Measurements from ENCODE around the gene HDAC9. TPM values are rescaled to one million over a fixed set of nuclear protein-coding genes. Genes with fewer than 3 reads are reported as not detected.
"Not testable (repeated sequence)": the region's sequence is repeated elsewhere in the genome, so short reads cannot be mapped to it uniquely, and the experiment has no call there.

The HDAC9 gene
- total RNA-seq, 4 donors from 2014 or later: 51.2 to 194 (median 106) TPM

DNA sequence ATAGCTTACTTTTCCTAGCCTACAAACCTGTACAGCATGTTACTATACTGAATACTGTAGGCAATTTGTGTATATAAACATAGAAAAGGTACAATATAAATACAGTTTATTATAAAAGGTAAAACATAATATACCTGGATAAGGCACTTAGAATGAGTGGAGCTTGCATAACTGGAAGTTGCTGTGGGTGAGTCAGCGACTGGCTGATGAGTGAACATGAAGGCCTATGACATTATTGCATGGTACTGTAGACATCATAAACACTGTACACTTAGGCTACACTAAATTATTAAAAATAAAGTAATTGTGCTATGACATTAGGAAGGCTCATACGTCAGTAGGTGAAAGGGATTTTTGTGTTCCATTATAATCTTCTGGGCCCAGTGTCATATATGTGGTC lies 228.8 kb downstream of the HDAC9 start:
- H3K36me3 ChIP-seq: peaks cover 0 to 9% of the 10 kb centered on the region in 2 donors
- H3K4me1 ChIP-seq: no peaks in the 10 kb centered on the region
- no peak overlapping the region for H3K4me3 ChIP-seq
- no peaks in the 10 kb centered on the region for H3K9me3 ChIP-seq
- no peaks in the 10 kb centered on the region for H3K27me3 ChIP-seq
- TF ChIP-seq POLR2A (IDR thresholded peaks at IDR 0.05) (no peak), EP300 (IDR thresholded peaks at IDR 0.05) (no peak), POLR2AphosphoS5 (IDR thresholded peaks at IDR 0.05) (no peak)
- TF ChIP-seq, protein P1, sequence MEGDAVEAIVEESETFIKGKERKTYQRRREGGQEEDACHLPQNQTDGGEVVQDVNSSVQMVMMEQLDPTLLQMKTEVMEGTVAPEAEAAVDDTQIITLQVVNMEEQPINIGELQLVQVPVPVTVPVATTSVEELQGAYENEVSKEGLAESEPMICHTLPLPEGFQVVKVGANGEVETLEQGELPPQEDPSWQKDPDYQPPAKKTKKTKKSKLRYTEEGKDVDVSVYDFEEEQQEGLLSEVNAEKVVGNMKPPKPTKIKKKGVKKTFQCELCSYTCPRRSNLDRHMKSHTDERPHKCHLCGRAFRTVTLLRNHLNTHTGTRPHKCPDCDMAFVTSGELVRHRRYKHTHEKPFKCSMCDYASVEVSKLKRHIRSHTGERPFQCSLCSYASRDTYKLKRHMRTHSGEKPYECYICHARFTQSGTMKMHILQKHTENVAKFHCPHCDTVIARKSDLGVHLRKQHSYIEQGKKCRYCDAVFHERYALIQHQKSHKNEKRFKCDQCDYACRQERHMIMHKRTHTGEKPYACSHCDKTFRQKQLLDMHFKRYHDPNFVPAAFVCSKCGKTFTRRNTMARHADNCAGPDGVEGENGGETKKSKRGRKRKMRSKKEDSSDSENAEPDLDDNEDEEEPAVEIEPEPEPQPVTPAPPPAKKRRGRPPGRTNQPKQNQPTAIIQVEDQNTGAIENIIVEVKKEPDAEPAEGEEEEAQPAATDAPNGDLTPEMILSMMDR (IDR thresholded peaks at IDR 0.05): no peak
- 82 to 94% methylated on average over 2 of the region's 2 CpGs for WGBS, 2 donors (ENCODE audit: low coverage in 1 of 2)
- no peak overlapping the region for H3K27ac ChIP-seq
- ATAC-seq: no peak

DNA sequence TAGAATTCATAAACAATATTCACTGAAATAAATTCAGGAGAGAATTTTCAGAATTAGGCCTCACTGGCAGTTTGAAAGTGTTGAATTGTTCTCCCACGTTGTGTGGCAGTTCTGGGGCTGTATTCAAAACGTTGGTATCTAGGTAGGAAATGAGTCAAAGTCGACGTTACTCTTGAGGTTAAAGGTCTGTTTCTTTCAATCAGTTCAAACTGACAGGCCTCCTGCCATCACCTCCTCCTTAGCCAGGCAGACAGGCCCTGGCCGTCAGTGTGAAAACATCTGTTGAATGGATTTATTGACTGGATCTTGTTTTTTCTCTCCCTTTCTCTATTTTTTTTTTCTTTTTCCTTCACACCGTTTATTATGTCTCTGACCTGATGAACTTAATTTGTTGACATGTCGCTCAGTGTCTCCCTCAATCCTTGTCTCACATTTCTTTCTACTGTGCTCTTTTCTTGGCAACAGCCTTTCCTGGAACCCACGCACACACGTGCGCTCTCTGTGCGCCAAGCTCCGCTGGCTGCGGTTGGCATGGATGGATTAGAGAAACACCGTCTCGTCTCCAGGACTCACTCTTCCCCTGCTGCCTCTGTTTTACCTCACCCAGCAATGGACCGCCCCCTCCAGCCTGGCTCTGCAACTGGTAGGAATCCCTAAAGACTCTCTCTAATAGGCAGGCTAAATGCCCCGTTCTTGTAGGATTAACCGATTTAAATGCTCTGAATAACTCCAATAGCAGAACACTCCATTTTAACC lies 231.7 kb downstream of the HDAC9 start:
- H3K27ac ChIP-seq: no peak overlapping the region
- whole genome bisulfite sequencing, 2 donors (ENCODE audit: low coverage in 1 of 2): 60 to 74% methylated on average over 8 to 18 of the region's 18 CpGs
- no peaks in the 10 kb centered on the region for H3K27me3 ChIP-seq
- no peak for TF ChIP-seq POLR2AphosphoS5 (IDR thresholded peaks at IDR 0.05)
- no peak for TF ChIP-seq POLR2A (IDR thresholded peaks at IDR 0.05)
- TF ChIP-seq, protein P1 (IDR thresholded peaks at IDR 0.05): no peak
- no peak for TF ChIP-seq EP300 (IDR thresholded peaks at IDR 0.05)
- H3K9me3 ChIP-seq: no peaks in the 10 kb centered on the region
- H3K4me1 ChIP-seq: no peaks in the 10 kb centered on the region
- no peak for ATAC-seq
- peaks cover 0 to 9% of the 10 kb centered on the region in 2 donors for H3K36me3 ChIP-seq
- no peak overlapping the region for H3K4me3 ChIP-seq

DNA sequence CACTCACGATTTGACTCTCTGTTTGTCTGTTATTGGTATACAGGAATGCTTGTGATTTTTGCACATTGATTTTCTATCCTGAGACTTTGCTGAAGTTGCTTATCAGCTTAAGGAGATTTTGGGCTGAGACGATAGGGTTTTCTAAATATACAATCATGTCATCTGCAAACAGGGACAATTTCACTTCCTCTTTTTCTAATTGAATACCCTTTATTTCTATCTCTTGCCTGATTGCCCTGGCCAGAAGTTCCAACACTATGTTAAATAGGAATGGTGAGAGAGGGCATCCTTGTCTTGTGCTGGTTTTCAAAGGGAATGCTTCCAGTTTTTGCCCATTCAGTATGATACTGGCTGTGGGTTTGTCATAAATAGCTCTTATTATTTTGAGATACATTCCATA lies 240.5 kb downstream of the HDAC9 start:
- not testable (repeated sequence) for H3K36me3 ChIP-seq, H3K27ac ChIP-seq, H3K27me3 ChIP-seq, H3K9me3 ChIP-seq, H3K4me1 ChIP-seq, ATAC-seq, H3K4me3 ChIP-seq
- WGBS, 2 donors (ENCODE audit: low coverage in 1 of 2): 93 to 100% methylated on average over 1 to 2 of the region's 2 CpGs

DNA sequence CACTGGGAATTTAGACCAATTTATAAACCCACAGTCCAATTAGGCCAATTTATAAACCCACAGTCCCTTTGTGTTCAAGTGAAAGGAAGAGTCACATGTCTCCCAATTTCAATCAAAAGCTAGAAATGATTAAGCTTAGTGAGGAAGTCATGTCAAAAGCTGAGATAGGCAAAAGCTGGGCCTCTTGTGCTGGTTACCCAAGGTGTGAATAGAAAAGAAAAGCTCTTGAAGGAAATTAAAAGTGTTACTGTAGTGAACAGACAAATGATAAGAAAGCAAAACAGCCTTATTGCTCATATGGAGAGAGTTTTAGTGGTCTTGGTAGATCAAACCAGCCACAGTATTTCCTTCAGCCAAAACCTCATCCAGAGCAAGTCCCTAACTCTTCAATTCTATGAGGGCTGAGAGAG lies 245.0 kb downstream of the HDAC9 start:
- Histone ChIP-seq H3K4me3 (no peak overlapping the region), H3K27me3 (no peaks in the 10 kb centered on the region), H3K27ac (no peak overlapping the region), H3K4me1 (no peaks in the 10 kb centered on the region), H3K36me3 (no peaks in the 10 kb centered on the region), H3K9me3 (no peaks in the 10 kb centered on the region)
- no peak for ATAC-seq
- no peak for TF ChIP-seq POLR2A (IDR thresholded peaks at IDR 0.05)
- no peak for TF ChIP-seq POLR2AphosphoS5 (IDR thresholded peaks at IDR 0.05)
- TF ChIP-seq, protein P1 (IDR thresholded peaks at IDR 0.05): no peak
- TF ChIP-seq EP300 (IDR thresholded peaks at IDR 0.05): no peak

DNA sequence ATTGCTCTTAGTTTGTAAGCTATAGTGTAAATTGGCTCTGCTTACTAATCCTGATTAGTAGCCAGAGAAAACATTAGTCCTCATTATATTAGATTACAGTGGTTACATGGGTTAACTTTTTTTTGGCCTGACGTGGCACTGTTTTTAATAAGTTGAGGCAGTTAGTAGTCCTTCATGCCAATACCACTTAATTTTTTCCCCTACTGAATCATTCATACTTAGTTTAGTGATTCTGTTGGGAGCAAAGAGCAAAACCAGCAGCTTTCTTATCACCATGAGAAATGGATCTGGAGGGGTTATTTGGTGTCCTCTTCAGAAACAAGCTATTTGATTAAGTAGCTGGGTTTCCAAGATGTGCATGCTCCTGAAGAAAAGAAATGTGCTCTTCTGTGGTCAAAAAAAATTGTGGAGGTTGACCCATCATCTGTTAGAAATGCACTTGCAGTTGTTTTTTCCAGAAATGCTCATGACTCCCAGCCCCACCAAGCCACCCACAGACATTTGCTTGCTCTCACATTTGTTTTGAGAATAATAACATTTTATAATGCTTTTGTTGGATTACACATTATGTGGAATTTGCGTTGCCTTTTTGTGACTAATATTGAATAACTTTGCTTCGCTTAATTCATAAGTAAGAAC lies 258.5 kb downstream of the HDAC9 start:
- no peak for TF ChIP-seq EP300 (IDR thresholded peaks at IDR 0.05)
- TF ChIP-seq POLR2AphosphoS5 (IDR thresholded peaks at IDR 0.05): no peak
- TF ChIP-seq, protein P1 (IDR thresholded peaks at IDR 0.05): no peak
- TF ChIP-seq POLR2A (IDR thresholded peaks at IDR 0.05): no peak
- no peaks in the 10 kb centered on the region for H3K36me3 ChIP-seq
- ATAC-seq: no peak
- H3K4me3 ChIP-seq: no peak overlapping the region
- 49 to 67% methylated on average over 3 of the region's 3 CpGs for WGBS, 2 donors (ENCODE audit: low coverage in 1 of 2)
- H3K27ac ChIP-seq: no peak overlapping the region
- no peaks in the 10 kb centered on the region for H3K27me3 ChIP-seq
- no peaks in the 10 kb centered on the region for H3K4me1 ChIP-seq
- no peaks in the 10 kb centered on the region for H3K9me3 ChIP-seq

All from gastroesophageal sphincter (tissue), 4 donors.